ENCODE measurements around the gene TMEM201. TPM values are rescaled to one million over a fixed set of nuclear protein-coding genes. Genes with fewer than 3 reads are reported as not detected.

Gene TMEM201
- total RNA-seq, 1 donor from 2014 or later = 35.1 TPM

GRCh38 chr1:9544926-9545325, 43.8 kb upstream of the TMEM201 start:
- Mint-ChIP-seq H3K27ac (ENCODE audit: unreplicated experiment) (no peak overlapping the region), H3K9me3 (ENCODE audit: unreplicated experiment) (no peaks in the 10 kb centered on the region), H3K36me3 (ENCODE audit: unreplicated experiment) (no peaks in the 10 kb centered on the region), H3K27me3 (ENCODE audit: unreplicated experiment) (peaks cover 2% of the 10 kb centered on the region), H3K4me1 (ENCODE audit: low read depth, unreplicated experiment) (peaks cover 3% of the 10 kb centered on the region), H3K4me3 (ENCODE audit: unreplicated experiment) (no peak overlapping the region)
- no peak for TF ChIP-seq CTCF (IDR thresholded peaks at IDR 0.05; ENCODE audit: partially characterized antibody, unreplicated experiment)
- DNase-seq = no peak

GRCh38 chr1:9549955-9550546, 38.7 kb upstream of the TMEM201 start:
- peaks cover 2% of the 10 kb centered on the region for H3K27me3 Mint-ChIP-seq (ENCODE audit: unreplicated experiment)
- H3K36me3 Mint-ChIP-seq (ENCODE audit: unreplicated experiment) = no peaks in the 10 kb centered on the region
- no peak overlapping the region for H3K4me3 Mint-ChIP-seq (ENCODE audit: unreplicated experiment)
- no peak for TF ChIP-seq CTCF (IDR thresholded peaks at IDR 0.05; ENCODE audit: partially characterized antibody, unreplicated experiment)
- H3K4me1 Mint-ChIP-seq (ENCODE audit: low read depth, unreplicated experiment) = no peaks in the 10 kb centered on the region
- no peak overlapping the region for H3K27ac Mint-ChIP-seq (ENCODE audit: unreplicated experiment)
- no peak for DNase-seq
- H3K9me3 Mint-ChIP-seq (ENCODE audit: unreplicated experiment) = no peaks in the 10 kb centered on the region

- Mint-ChIP-seq H3K36me3 (ENCODE audit: unreplicated experiment) (no peaks in the 10 kb centered on the region), H3K27me3 (ENCODE audit: unreplicated experiment) (peaks cover 3% of the 10 kb centered on the region), H3K9me3 (ENCODE audit: unreplicated experiment) (no peaks in the 10 kb centered on the region), H3K27ac (ENCODE audit: unreplicated experiment) (no peak overlapping the region), H3K4me3 (ENCODE audit: unreplicated experiment) (no peak overlapping the region), H3K4me1 (ENCODE audit: low read depth, unreplicated experiment) (no peaks in the 10 kb centered on the region)
- TF ChIP-seq CTCF (IDR thresholded peaks at IDR 0.05; ENCODE audit: partially characterized antibody, unreplicated experiment) = no peak
- DNase-seq = no peak
Observed at GRCh38 chr1:9551984-9552383, 36.7 kb upstream of the TMEM201 start.

- no peak for TF ChIP-seq CTCF (IDR thresholded peaks at IDR 0.05; ENCODE audit: partially characterized antibody, unreplicated experiment)
- no peak overlapping the region for H3K4me3 Mint-ChIP-seq (ENCODE audit: unreplicated experiment)
- peaks cover 3% of the 10 kb centered on the region for H3K27me3 Mint-ChIP-seq (ENCODE audit: unreplicated experiment)
- peaks cover under 1% of the 10 kb centered on the region for H3K9me3 Mint-ChIP-seq (ENCODE audit: unreplicated experiment)
- no peak overlapping the region for H3K27ac Mint-ChIP-seq (ENCODE audit: unreplicated experiment)
- no peak for DNase-seq
- no peaks in the 10 kb centered on the region for H3K4me1 Mint-ChIP-seq (ENCODE audit: low read depth, unreplicated experiment)
- no peaks in the 10 kb centered on the region for H3K36me3 Mint-ChIP-seq (ENCODE audit: unreplicated experiment)
Observed at GRCh38 chr1:9553736-9554144, 35.0 kb upstream of the TMEM201 start.

GRCh38 chr1:9555942-9556341, 32.8 kb upstream of the TMEM201 start:
- H3K9me3 Mint-ChIP-seq (ENCODE audit: unreplicated experiment) = peaks cover 3% of the 10 kb centered on the region
- peaks cover 3% of the 10 kb centered on the region for H3K27me3 Mint-ChIP-seq (ENCODE audit: unreplicated experiment)
- TF ChIP-seq CTCF (IDR thresholded peaks at IDR 0.05; ENCODE audit: partially characterized antibody, unreplicated experiment) = no peak
- H3K36me3 Mint-ChIP-seq (ENCODE audit: unreplicated experiment) = no peaks in the 10 kb centered on the region
- H3K4me1 Mint-ChIP-seq (ENCODE audit: low read depth, unreplicated experiment) = no peaks in the 10 kb centered on the region
- no peak overlapping the region for H3K4me3 Mint-ChIP-seq (ENCODE audit: unreplicated experiment)
- DNase-seq = no peak
- no peak overlapping the region for H3K27ac Mint-ChIP-seq (ENCODE audit: unreplicated experiment)
